GM15510 (cell line): ENCODE measurements around the gene ICAM1.

Experiments used
- POLR2A ChIP-seq: IDR thresholded peaks from 3 replicates; pipeline ENCODE4 v1.6.1; 2011; ENCODE audit warnings: borderline replicate concordance; ENCODE audit not compliant: insufficient read length; ENCODE audit errors: extremely low read depth

ICAM1 gene

GRCh38 chr19:10333758-10334587 is 63.1 kb downstream of the ICAM1 start:
- no peak for TF ChIP-seq POLR2A

GRCh38 chr19:10334588-10335351 is 63.9 kb downstream of the ICAM1 start:
- no peak for TF ChIP-seq POLR2A

GRCh38 chr19:10335352-10335985 is 64.5 kb downstream of the ICAM1 start:
- TF ChIP-seq POLR2A: no peak
